Measurements from ENCODE around the gene ADGRB3.
"Not testable (repeated sequence)": the region's sequence is repeated elsewhere in the genome, so short reads cannot be mapped to it uniquely, and the experiment has no call there.

ADGRB3 gene

DNA sequence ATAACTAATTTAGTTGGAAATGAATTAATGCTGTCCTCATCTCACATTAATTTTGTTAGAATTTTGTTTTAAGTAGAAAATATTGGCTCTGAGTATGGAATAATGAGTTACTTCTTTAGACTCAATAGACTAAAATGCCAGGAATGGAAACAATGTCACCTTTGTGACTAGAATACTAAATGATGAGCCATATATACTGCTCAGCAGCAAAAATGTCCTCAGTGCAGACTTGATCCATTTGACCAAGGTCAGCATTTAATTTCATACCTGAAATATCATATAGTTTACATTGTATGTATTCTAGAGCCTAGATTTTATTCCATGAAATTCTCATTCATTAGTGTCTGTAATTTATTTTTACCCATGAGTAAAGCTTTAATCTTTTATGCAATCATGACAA lies 217.7 kb downstream of the ADGRB3 start:
- DNase-seq = no peak

DNA sequence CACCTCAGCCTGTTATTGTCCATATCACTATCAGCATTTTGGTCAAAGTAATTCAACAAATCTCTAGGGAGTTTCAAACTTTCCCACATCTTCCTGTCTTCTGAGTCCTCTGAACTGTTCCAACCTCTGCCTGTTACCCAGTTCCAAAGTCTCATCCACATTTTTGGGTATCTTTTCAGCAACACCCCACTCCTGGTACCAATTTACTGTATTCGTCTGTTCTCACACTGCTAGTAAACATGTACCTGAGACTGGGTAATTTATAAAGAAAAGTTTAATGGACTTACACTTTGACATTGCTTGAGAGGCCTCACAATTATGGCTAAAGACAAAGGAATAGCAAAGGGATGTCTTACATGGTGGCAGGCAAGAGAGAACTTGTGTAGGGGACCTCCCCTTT lies 224.2 kb downstream of the ADGRB3 start:
- DNase-seq = no peak

GRCh38 chr6:68868646-68869045 lies 233.6 kb downstream of the ADGRB3 start:
- DNase-seq = no peak

DNA sequence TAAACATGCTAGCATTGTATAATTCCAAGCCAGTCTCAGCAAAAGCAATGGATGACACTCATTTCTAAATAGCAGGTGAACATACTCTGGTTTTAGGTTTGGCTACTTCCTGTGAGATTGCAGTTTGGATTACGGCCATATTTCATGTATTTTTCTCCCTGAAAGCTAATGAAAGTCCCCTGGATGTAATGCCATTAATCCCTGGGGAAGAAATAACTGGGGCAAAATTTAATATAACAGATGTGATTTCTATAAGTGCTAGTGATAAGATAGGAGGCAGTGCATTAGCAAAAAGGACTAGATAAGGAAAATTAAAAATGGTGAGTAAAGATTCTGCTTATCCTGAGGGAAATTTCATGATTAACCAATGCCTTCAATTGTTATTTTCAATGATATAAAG lies 238.2 kb downstream of the ADGRB3 start:
- no peak for DNase-seq

DNA sequence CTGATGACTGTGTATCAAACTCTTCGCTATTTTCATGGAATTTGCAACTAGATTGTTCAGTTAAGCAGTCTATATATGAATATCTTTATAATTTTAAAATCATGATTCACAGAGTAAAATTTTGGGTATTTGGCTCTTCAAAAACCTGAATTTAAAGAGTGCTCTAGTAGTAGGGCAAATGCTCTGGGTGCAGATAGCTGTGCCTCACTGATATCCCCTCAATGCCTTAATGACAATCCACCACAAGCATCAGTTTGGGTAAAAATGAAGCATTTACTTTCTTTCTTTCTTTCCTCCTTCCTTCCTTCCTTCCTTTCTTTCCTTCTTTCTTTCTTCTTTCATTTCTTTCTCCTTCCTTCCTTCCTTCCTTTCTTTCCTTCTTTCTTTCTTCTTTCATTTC lies 239.7 kb downstream of the ADGRB3 start:
- no peak for DNase-seq

- DNase-seq = no peak
Measured at GRCh38 chr6:68875403-68875802, 240.3 kb downstream of the ADGRB3 start.

DNA sequence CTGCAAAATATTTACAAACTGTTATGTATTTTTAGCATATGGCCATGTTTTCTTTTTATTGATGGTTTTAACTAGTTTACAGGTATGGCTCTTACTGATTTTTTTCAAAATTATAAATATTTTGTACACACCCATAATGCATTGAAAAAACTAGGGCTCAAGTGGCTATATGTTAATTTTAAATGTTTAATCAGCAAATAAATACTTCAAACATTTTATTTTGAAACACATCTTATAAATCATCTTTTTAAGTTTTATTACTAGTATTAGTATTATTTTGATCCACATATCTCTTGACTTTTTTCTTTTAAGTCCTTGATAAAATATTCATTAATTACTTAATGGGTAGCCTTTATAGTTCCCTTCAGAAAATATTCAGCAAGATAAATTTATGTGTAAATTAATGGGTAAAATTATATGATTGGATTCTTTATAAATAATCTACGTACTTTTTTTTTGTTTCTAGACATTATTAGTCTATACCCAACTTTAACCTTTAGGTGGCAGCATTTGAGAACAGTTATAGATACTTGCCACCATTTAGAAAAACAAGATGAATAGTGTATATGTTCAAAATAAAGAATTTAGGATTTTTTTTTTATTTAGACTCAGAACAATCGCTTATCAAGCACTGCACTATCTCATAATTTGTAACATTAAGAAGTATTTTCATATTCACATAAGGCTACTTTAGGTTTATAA lies 241.9 kb downstream of the ADGRB3 start:
- peak; percentile 21 for DNase-seq

DNA sequence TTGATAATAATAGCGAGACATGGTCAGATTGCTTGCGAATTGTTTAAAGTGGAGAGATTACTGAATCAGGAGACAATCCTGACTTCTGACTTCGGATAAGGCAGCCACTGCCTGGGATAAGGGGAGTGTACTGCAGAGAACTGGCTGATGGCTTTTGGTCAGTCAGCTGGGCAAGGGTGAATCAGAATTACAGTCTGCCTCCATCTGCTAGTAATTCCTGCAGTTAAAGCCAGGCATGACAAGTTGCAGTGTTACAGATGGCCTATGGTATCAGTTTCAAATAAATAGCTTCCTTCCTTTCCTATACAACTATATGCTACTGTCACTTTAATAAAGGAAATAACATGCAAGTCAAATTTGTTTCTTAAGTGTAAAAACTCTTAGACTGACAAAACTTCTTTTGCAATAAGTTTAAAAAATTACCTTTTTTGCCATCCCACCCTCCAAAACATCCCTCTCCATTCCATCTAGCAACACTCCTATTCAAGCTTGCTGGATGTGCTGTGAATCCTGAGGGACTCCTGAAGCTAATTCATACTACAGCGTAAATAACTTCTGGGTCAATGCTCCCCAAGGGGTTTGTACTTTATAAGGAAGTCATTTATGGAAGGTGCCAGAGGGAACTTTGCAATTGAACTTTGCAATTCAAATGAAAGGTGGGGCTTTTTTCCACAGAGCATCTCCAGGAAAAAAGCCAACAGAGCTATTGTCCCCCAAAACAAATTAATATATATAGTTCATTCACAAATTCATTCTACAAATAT lies 245.2 kb downstream of the ADGRB3 start:
- DNase-seq = peak; percentile 9

GRCh38 chr6:68883325-68883724 lies 248.2 kb downstream of the ADGRB3 start:
- DNase-seq = not testable (repeated sequence)

DNA sequence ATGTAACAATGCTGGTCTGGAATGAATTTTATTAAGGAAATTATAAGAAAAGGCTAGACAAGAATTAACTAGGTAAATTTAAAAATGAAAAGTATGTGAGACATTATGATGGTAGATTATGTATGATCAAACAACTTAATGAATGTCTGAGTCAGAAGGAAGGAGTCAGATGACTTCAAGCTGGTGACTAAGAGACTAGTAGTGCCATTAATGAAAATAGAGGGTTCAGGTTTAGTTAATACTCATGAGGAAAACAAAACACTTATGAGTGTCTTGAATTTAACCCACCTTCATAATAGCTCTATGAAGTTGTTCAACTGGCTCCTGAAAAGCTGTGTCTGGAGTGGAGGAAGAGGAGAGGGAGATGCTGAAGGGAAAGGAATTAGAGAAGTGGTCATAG lies 256.3 kb downstream of the ADGRB3 start:
- peak; percentile 2 for DNase-seq

DNA sequence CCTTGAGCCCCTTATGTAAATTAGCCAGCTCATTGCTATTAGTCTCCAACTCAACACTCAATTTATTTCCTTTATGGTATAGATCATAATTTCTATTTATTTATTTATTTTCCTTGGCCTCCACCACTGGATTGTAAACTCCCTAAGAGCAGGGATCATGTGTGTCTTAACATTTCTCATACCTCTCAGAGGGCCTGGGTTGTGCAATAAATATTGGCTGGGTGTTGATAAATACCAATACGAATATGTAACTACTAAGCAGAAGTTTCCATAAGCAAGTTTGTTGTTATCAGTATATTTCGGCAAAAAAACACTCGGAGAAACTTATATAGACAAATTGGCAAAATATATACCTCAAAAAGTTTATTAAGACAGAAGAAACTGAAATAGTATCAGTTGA lies 257.4 kb downstream of the ADGRB3 start:
- DNase-seq = no peak

- no peak for DNase-seq
Measured at GRCh38 chr6:68895929-68896328, 260.8 kb downstream of the ADGRB3 start.

DNA sequence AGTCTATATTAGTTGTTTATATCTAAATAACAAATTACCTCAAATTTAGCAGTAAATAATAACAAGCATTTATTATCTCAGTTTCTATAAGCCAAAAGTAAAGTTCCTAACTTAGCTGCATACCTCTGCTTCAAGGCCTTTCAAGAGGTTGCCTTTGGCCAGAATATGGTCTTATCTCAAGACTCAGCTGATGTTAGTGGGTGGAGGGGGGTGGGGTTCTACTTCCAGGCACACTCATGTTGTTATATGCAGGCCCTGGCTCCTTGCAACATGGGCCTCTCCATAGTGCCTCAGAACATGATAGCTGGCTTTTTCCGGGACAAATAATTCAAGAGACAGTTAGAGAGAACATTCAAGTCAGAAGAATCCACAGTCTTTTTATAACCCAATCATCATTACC lies 266.0 kb downstream of the ADGRB3 start:
- no peak for DNase-seq

DNA sequence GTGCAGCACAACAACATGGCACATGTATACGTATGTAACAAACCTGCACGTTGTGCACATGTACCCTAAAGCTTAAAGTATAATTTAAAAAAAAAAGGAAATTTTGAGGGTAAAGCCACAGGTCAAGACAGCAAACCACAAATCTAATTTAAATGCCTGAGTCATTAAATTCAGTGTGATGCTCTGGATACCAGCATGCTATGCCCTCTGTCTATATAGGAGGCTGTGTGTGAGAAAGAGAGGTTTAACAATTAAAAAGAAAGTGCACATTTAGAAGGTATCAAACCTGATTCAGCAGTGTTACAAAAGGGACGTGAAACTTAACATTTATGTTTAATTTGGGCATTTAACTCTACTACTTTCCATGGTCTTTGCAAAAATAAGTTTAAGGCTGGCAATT lies 276.3 kb downstream of the ADGRB3 start:
- DNase-seq = no peak

- no peak for DNase-seq
Measured at GRCh38 chr6:68911811-68912210, 276.7 kb downstream of the ADGRB3 start.

DNA sequence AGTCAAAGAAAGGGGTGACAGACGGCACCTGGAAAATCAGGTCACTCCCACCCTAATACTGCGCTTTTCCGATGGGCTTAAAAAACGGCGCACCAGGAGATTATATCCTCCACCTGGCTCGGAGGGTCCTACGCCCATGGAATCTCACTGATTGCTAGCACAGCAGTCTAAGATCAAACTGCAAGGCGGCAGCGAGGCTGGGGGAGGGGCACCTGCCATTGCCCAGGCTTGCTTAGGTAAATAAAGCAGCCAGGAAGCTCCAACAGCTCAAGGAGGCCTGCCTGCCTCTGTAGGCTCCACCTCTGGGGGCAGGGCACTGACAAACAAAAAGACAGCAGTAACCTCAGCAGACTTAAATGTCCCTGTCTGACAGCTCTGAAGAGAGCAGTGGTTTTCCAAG lies 277.7 kb downstream of the ADGRB3 start:
- not testable (repeated sequence) for DNase-seq

- DNase-seq = no peak
Measured at GRCh38 chr6:68915586-68915985, 280.5 kb downstream of the ADGRB3 start.

DNA sequence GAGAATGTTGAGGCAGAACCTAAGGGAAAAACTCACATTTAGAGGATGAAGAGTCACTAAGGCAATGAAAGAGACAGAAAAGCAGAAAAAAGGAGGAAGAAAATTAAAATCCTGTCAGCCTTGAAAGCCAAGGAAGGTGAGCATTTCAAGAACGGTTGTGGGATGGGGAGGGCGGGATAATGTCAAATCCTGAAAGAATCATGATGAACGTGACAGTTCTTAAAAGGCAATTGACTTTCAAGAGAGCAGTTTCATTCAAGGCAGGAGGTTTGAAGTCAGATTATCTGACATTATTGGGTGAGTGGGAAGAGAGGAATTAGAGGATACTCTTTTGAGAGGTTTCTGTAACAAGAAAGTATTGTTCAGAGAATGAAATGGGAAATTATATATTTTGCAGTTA lies 284.5 kb downstream of the ADGRB3 start:
- no peak for DNase-seq

- no peak for DNase-seq
Measured at GRCh38 chr6:68941345-68941744, 306.3 kb downstream of the ADGRB3 start.

GRCh38 chr6:68947721-68948120 lies 312.6 kb downstream of the ADGRB3 start:
- no peak for DNase-seq

- DNase-seq = no peak
Measured at GRCh38 chr6:68951270-68951669, 316.2 kb downstream of the ADGRB3 start.

DNA sequence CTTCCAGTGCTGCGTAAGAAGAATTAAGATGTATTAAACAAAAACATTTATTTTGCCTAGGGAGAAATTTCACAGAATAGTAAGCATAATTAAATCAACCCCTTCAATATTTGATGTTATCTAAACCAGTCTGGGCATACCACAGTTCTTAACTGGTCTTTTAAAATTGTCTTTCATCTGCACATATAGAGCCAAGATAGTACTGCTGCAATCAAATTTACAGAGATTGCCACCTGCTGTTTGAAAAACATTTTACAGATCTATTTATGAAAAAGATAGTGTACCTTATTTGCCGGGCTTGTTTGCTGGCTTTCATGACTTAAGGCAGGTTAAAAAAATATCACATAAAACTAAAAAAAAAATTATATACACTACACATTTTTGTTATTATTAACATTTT lies 323.2 kb downstream of the ADGRB3 start:
- no peak for DNase-seq

DNA sequence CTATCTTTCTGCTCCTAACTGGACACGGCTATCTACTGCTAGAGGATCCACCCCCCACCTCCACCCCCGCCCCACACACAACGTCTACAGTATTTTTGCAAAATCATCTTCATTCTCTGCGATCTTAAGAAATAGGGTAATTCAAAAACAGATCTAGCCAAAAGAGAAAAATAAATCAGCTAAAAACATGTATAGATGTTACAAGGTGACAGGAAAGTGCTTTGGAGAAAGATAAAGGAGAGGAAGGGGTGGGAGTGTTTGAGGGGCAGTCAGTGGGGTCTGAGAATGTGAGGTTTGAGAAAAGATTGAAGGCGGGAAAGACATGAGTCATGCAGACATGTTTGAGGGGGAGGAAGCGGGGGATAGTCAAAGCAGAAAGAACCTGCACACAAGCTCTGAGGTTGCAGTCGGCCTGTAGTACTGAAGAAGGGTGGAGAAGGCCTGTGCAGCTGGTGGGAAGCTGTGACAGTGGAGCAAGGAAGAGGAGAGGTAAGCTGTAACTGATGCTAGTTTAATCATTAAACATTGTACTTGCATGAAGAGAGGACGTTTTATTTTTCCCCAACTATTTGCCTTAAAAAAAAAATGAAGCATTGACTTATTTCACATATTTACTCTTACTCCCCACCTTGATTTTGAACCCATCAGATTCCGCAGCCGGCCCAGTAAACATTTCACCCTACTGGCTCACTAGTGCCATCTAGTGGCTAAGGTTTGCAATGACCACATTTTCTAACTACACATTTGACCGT lies 332.6 kb downstream of the ADGRB3 start:
- peak; percentile 52 for DNase-seq

DNA sequence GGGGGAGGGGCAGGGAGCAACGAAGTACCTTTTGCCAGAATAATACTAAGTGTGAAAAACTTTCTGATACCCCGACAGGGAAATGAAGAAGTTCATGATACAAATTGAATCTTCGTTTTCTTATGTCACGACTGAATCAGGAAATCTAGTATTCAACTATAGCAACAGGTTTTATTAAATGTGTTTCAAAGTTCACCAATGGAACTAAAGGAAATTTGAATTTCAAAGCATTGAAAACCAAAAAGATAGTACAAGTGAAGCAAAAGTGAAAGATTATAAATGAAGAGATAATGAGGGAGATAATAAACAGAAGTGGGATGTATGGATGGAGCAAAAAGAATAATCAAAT lies 333.2 kb downstream of the ADGRB3 start:
- no peak for DNase-seq
